Psoas muscle (tissue), 8 donors: ENCODE data around the gene CPEB3. TPM values are rescaled to one million over a fixed set of nuclear protein-coding genes. Genes with fewer than 3 reads are reported as not detected.

ENCODE experiments used
- ATAC-seq, 4 donors: fragments of 200-7000 bp; cut with Tn5 transposase; one replicate each; pipeline ENCODE4 v1.9.1; 2020; ENCODE audit warnings: moderate library complexity in 3 of 4, mild to moderate bottlenecking in 2 of 4
- DNase-seq, 2 donors: peaks; one replicate each; pipeline ENCODE4 v3.0.0-alpha.2; 2020
- H3K27ac ChIP-seq: fragments of 200-600 bp; one replicate; pipeline ENCODE4 v1.8.0; 2022
- H3K27me3 ChIP-seq, 3 donors: fragments of 200-600 bp in 1 of 3; one replicate each; pipeline versions ENCODE4 v1.6.1 to v1.8.0; 2013 to 2022; ENCODE audit warnings: low read length in 2 of 3, mild to moderate bottlenecking in 2 of 3, moderate library complexity in 1 of 3; ENCODE audit not compliant: insufficient read depth in 3 of 3
- H3K36me3 ChIP-seq, 2 donors: fragments of 200-600 bp in 1 of 2; one replicate each; pipeline versions ENCODE4 v1.6.1 to v1.8.0; 2013 to 2022; ENCODE audit warnings: low read depth in 1 of 2, mild to moderate bottlenecking in 1 of 2, moderate library complexity in 1 of 2; ENCODE audit not compliant: insufficient read depth in 1 of 2
- H3K4me1 ChIP-seq: fragments of 200-600 bp; one replicate; pipeline ENCODE4 v1.8.0; 2022
- H3K4me3 ChIP-seq: fragments of 200-600 bp; one replicate; pipeline ENCODE4 v1.8.0; 2022; ENCODE audit warnings: mild to moderate bottlenecking
- H3K9me3 ChIP-seq: fragments of 200-600 bp; one replicate; pipeline ENCODE4 v1.8.0; 2022
- CTCF ChIP-seq: fragments of 200-600 bp; IDR thresholded peaks from one replicate; pipeline ENCODE4 v1.8.0; 2022; ENCODE audit warnings: antibody characterized with exemption
- WGBS, 3 donors: extraction: QIAGEN DNeasy Blood & Tissue Kit; methylation state at CpG; one replicate each; pipeline versions ENCODE4 v1.1.6 to v1.1.7; 2013; 5-methylcytosine and 5-hydroxymethylcytosine counted together
- intact Hi-C, 2 donors: fragments of 100-400 bp; cut with DNase I; formaldehyde crosslinking; loops; one replicate each; pipeline versions ENCODE4 v1.11.0 to v1.14.2; 2022
- polyA plus RNA-seq, 3 donors: library from polyadenylated mRNA; stranded (reverse); fragments of 200-250 nt; gene quantifications; one replicate each; pipeline ENCODE4 v1.2.3, GENCODE V29; 2013
- total RNA-seq, 4 donors: library from RNA; stranded (reverse); fragmentation: NEBNext Ultra II Directional in 2 of 4; extraction: Animal tissue kit (Norgen Biotek cat#: 25700) in 2 of 4; gene quantifications; one replicate each; pipeline versions ENCODE4 v1.2.1 to v1.2.4, GENCODE V29; 2021 to 2023
- donor health status: healthy with polysubstance abuse.
- donor health status: DM: no; HTN: no; CAD: no; lungs with moderate emphysema.
- donor health status: Bipolar disorder and iron deficiency.
- donor health status: healthy.
- donor health status: DM: yes; HTN: yes; CAD: no.
- donor health status: DM: no; HTN: no; CAD: no.
- donor health status: DM: no; HTN: no; CAD: no.
- donor health status: DM: yes; HTN: yes; CAD: no.

The CPEB3 gene
- total and polyA plus RNA-seq, 7 donors, result 0.44 to 16.9 (median 9.8) TPM

GRCh38 chr10:92074126-92074887 lies 216.6 kb downstream of the CPEB3 start:
- Histone ChIP-seq H3K9me3 (no peaks in the 10 kb centered on the region), H3K4me1 (no peaks in the 10 kb centered on the region), H3K4me3 (no peak overlapping the region), H3K36me3 (peaks cover 0 to 13% of the 10 kb centered on the region in 2 donors), H3K27ac (no peak overlapping the region), H3K27me3 (no peaks in the 10 kb centered on the region)
- no peak for DNase-seq
- 85 to 91% (median 86%) methylated on average over 6 of the region's 6 CpGs for WGBS, 3 donors
- ATAC-seq, result peak in 3 of 4 donors; percentile 27 to 58 (median 46)
- intact Hi-C loops, result no loop called here
- TF ChIP-seq CTCF, result peak; percentile 13

- H3K9me3 ChIP-seq, result no peaks in the 10 kb centered on the region
- no peak for DNase-seq
- ATAC-seq, result no peak
- no peaks in the 10 kb centered on the region for H3K27me3 ChIP-seq
- H3K36me3 ChIP-seq, result peaks cover 0 to 4% of the 10 kb centered on the region in 2 donors
- H3K4me1 ChIP-seq, result no peaks in the 10 kb centered on the region
- WGBS, 3 donors, result 57 to 74% (median 62%) methylated on average over 1 of the region's 1 CpG
- intact Hi-C loops, result no loop called here
- H3K4me3 ChIP-seq, result no peak overlapping the region
- TF ChIP-seq CTCF, result no peak
- H3K27ac ChIP-seq, result no peak overlapping the region
These were observed 222.0 kb downstream of the CPEB3 start for GRCh38 chr10:92068900-92069299.

GRCh38 chr10:92066386-92066785 lies 224.5 kb downstream of the CPEB3 start:
- WGBS, 3 donors, result 93 to 96% (median 95%) methylated on average over 4 of the region's 4 CpGs
- ATAC-seq (no peak), DNase-seq (no peak)
- no peaks in the 10 kb centered on the region for H3K4me1 ChIP-seq
- intact Hi-C loops, result no loop called here
- no peaks in the 10 kb centered on the region for H3K9me3 ChIP-seq
- no peak for TF ChIP-seq CTCF
- no peak overlapping the region for H3K27ac ChIP-seq
- H3K27me3 ChIP-seq, result no peaks in the 10 kb centered on the region
- H3K4me3 ChIP-seq, result no peak overlapping the region
- H3K36me3 ChIP-seq, result peaks cover 0 to 4% of the 10 kb centered on the region in 2 donors

- intact Hi-C loops, result no loop called here
- 79 to 91% (median 84%) methylated on average over 2 of the region's 2 CpGs for WGBS, 3 donors
- Histone ChIP-seq H3K36me3 (peaks cover 0 to 4% of the 10 kb centered on the region in 2 donors), H3K27me3 (no peaks in the 10 kb centered on the region), H3K4me1 (peaks cover 3% of the 10 kb centered on the region), H3K27ac (peak overlapping the region; percentile 9), H3K4me3 (no peak overlapping the region), H3K9me3 (no peaks in the 10 kb centered on the region)
- DNase-seq (no peak), ATAC-seq (peak in 3 of 4 donors; percentile 70 to 89 (median 72))
- TF ChIP-seq CTCF, result no peak
These were observed 226.4 kb downstream of the CPEB3 start for GRCh38 chr10:92064506-92064905.
